Brain microvascular endothelial cell (primary cell): ENCODE results near the gene NOL4L.

Source experiments
- DNase-seq: peaks from one replicate; pipeline ENCODE4 v3.0.0-alpha.2; 2020
- H3K27ac ChIP-seq: fragments of 250-450 bp; sonication (Bioruptor Pico); 2 replicates; pipeline ENCODE4 v1.5.1; 2020; ENCODE audit warnings: mild to moderate bottlenecking, moderate library complexity
- H3K27me3 ChIP-seq: fragments of 250-450 bp; sonication (Bioruptor Pico); replicated peaks from 2 replicates; pipeline ENCODE4 v1.5.1; 2020; ENCODE audit warnings: mild to moderate bottlenecking
- H3K36me3 ChIP-seq: fragments of 250-450 bp; sonication (Bioruptor Pico); replicated peaks from 2 replicates; pipeline ENCODE4 v1.5.1; 2020; ENCODE audit warnings: mild to moderate bottlenecking
- H3K4me3 ChIP-seq: 2 replicates; pipeline ENCODE4 v1.5.1; 2011; ENCODE audit warnings: low read depth, mild to moderate bottlenecking, control low read depth, low read length, moderate library complexity
- in situ Hi-C: cut with HindIII; loops from 2 replicates; pipeline ENCODE4 v1.10.0; 2017; ENCODE audit warnings: low sequenced_read_pairs, low pct_ligation_motif_present
- TF ChIP-seq, protein P1 (sequence below): IDR thresholded peaks from 2 replicates; pipeline ENCODE4 v1.5.1; 2011; ENCODE audit warnings: low read depth, mild to moderate bottlenecking, moderate library complexity, low read length, control low read depth, inconsistent platforms; ENCODE audit errors: missing control alignments

The NOL4L gene

DNA sequence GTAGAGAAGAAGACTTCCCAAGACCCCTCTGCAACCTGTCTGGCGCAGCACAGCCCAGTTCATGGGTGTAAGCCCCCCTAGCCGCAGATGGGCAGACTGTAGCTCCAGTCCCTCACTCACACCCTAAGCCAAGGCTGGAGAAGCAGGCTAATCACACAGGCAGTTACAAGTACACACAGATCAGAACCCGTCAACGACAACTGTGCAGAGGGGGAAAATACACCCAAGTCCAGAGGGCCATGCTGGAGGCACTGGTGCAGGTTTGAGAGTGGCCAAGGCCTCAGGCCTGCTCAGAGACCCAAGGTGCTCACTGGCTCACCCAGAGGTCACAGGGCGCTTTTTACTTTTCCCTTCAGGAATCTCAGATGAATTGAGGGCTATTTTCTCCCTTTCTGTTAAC lies 106.1 kb downstream of the NOL4L start:
- no peak for DNase-seq
- Histone ChIP-seq H3K4me3 (no peak overlapping the region), H3K27me3 (no peaks in the 10 kb centered on the region), H3K36me3 (peaks cover 7% of the 10 kb centered on the region), H3K27ac (no peak overlapping the region)
- in situ Hi-C loops = no loop called here
- TF ChIP-seq, protein P1, sequence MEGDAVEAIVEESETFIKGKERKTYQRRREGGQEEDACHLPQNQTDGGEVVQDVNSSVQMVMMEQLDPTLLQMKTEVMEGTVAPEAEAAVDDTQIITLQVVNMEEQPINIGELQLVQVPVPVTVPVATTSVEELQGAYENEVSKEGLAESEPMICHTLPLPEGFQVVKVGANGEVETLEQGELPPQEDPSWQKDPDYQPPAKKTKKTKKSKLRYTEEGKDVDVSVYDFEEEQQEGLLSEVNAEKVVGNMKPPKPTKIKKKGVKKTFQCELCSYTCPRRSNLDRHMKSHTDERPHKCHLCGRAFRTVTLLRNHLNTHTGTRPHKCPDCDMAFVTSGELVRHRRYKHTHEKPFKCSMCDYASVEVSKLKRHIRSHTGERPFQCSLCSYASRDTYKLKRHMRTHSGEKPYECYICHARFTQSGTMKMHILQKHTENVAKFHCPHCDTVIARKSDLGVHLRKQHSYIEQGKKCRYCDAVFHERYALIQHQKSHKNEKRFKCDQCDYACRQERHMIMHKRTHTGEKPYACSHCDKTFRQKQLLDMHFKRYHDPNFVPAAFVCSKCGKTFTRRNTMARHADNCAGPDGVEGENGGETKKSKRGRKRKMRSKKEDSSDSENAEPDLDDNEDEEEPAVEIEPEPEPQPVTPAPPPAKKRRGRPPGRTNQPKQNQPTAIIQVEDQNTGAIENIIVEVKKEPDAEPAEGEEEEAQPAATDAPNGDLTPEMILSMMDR = no peak

DNA sequence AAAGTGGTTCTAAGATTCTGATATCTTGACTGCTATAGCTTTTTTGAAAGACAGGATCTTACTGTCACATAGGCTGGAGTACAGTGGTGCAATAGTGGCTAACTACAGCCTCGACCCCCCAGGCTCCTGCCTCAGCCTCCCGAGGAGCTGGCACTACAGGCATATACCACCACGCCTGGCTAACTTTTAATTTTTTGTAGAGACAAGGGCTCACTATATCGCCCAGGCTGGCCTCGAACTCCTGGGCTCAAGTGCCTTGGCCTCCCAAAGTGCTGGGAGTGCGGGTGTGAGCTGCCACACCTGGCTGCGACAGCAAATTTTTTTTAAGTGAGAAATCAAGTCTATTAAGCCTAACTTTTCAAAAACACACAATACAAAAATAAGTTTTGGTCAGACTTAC lies 106.6 kb downstream of the NOL4L start:
- TF ChIP-seq, protein P1 = no peak

DNA sequence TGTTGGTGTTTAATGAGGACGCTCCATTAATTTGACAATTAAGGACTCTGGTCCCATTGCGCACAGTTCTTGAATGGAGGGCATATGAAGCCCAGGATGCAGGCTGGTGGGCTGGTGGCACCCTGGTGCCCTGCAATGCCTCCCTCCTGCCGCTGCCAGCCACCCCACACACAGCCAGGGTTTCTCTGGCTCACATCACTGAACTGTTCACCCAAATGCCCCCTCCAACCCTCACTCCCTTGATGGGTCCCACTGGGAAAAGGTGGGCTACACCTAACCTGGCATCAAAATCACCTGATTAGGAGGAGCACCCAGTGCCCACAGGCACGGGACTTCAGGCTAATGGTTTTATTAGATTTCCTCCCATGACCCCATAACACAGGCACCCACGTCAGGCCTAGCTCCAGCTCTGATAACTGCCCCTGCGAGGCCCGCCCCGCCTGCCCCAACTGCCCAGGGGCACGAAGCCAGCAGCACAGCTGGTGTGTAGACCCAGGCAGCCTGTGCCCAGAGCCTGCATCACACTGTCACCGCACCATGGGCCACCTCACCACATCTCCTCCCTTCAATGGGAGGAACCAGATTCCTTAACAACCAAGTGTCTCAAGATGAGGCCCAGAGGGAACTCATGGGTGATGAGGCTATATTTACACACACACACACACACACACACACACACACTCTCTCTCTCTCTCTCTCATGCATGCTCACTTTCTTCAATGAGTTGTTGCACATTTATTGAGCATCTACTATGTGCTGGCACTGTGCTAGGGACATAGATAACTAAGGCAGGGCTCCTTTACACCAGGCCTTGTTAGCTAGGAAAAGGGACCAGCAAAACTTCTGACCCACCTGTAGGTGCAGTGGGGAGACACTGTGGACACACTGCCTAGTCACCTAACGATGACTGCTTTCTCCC lies 107.3 kb downstream of the NOL4L start:
- Histone ChIP-seq H3K27ac (no peak overlapping the region), H3K36me3 (peaks cover 12% of the 10 kb centered on the region), H3K27me3 (no peaks in the 10 kb centered on the region), H3K4me3 (no peak overlapping the region)
- in situ Hi-C loops = no loop called here
- DNase-seq = no peak
- TF ChIP-seq, protein P1 = no peak

More for the DNA sequence above, 106.6 kb downstream of the NOL4L start:
- H3K36me3 ChIP-seq = peaks cover 10% of the 10 kb centered on the region
- DNase-seq = no peak
- in situ Hi-C loops = no loop called here
- H3K4me3 ChIP-seq = no peak overlapping the region
- no peak overlapping the region for H3K27ac ChIP-seq
- no peaks in the 10 kb centered on the region for H3K27me3 ChIP-seq

DNA sequence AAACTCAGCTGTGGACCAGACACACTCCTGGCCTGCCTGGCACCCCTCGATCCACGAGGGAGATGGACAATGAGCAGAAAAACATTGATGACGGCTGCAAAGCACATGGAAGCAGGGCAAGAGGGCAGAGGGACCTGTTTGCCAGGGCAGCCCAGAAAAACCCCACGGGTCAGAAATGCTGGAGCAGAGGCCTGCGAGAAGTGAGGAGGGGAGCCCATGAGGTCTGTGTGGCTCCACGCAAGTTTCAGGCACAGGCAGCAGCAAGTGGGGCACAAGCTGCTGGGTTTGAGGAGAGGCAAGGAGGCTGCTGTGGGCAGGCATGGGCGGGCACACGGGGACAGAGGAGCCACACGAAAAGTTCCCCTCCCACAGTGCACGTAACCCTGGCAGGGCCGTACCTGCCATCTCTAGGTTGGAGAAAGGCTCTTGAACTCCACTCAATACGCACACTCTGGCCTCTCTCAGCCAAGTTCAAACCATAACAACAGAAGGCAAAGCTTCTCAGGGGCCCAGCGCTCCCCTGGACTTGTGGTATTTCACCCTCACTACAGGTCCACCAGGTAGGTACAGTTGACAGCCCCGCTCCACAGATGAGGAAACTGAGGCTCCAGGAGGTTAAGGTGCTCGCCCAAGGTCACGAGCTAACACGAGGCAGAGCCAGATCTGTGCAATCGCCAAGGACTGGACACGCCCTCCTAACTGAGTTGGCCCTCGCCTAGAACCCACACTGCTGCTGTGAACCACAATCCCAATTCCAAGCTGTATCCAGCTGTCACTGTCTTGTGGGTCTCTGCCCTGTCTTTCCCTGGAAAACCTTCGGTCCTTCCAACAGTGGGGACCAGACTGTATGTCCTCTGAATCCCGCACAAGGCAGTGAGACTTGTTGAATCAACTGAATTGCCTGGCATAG lies 108.2 kb downstream of the NOL4L start:
- H3K36me3 ChIP-seq = peaks cover 21% of the 10 kb centered on the region

DNA sequence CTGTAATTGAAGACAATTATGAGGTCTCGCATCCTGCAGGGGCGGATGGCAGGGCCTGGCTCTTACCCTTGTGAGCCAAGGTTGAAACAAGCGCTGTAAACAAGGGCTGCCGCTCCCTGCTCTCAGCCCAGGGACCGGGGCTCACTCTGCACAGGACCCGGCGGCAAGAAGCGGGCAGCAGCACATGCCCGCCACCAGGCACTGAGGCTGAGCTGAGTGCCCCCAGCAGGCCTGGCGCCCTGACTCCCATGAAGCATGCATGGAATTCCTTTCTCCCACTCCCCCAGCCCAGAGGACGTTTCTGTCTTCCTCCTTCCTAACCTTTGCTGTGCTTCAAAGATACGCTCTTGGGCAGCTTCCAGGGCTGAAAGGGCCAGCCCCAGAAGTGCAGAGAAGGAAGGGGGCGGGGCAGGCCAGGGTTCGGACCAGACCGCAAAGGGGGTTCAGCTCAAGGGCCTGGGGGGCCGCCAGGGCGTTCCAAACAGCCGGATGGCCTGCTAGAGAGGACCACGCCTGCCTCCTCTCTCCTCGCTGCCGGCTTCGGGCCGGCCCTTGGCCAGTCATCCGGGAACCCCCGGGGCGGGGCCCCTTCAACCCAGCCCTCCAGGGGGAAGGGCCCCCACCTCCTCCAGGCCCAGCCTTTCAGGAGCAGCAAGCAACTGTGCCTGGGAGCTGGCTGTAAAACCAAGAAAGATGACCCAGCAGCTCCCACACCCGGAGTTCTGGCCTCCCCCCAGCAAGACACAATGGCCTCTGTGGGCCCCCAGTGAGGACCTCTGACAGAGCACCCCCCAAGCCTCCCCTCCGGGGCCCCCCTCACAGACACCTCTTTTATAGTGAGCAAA lies 109.9 kb downstream of the NOL4L start:
- H3K27me3 ChIP-seq = no peaks in the 10 kb centered on the region
- peak overlapping the region; percentile 54 for H3K4me3 ChIP-seq
- H3K27ac ChIP-seq = peak overlapping the region; percentile 75
- DNase-seq = peak; percentile 94
- TF ChIP-seq, protein P1 = no peak
- peaks cover 31% of the 10 kb centered on the region for H3K36me3 ChIP-seq
- in situ Hi-C loops = no loop called here

More for the DNA sequence above, 108.2 kb downstream of the NOL4L start:
- DNase-seq = no peak
- Histone ChIP-seq H3K4me3 (peak overlapping the region; percentile 34), H3K27me3 (no peaks in the 10 kb centered on the region), H3K27ac (no peak overlapping the region)
- in situ Hi-C loops = no loop called here
- TF ChIP-seq, protein P1 = no peak
